NCI-H187 (cell line): ENCODE data around the gene HOMER1.
"Not testable (repeated sequence)": the region's sequence is repeated elsewhere in the genome, so short reads cannot be mapped to it uniquely, and the experiment has no call there.

Experiments used
- DNase-seq, 2 experiments: peaks; one replicate each; lab custom pipeline; 2025; lab: John Stamatoyannopoulos, UW

Gene HOMER1

GRCh38 chr5:79416499-79416898, 97.4 kb downstream of the HOMER1 start:
- DNase-seq = no peak

- DNase-seq = no peak
These were observed 100.8 kb downstream of the HOMER1 start for GRCh38 chr5:79413112-79413511.

- DNase-seq = no peak
These were observed 105.9 kb downstream of the HOMER1 start for GRCh38 chr5:79408028-79408427.

GRCh38 chr5:79407591-79407990, 106.3 kb downstream of the HOMER1 start:
- no peak for DNase-seq

GRCh38 chr5:79401216-79401615, 112.7 kb downstream of the HOMER1 start:
- no peak for DNase-seq

- no peak for DNase-seq
These were observed 114.9 kb downstream of the HOMER1 start for GRCh38 chr5:79399046-79399445.

- DNase-seq = no peak
These were observed 116.9 kb downstream of the HOMER1 start for GRCh38 chr5:79397080-79397479.

- no peak for DNase-seq
These were observed 117.7 kb downstream of the HOMER1 start for GRCh38 chr5:79396265-79396664.

GRCh38 chr5:79395296-79395695, 118.6 kb downstream of the HOMER1 start:
- DNase-seq = no peak

- no peak for DNase-seq
These were observed 121.2 kb downstream of the HOMER1 start for GRCh38 chr5:79392776-79393175.

- DNase-seq = no peak
These were observed 127.3 kb downstream of the HOMER1 start for GRCh38 chr5:79386679-79387078.

GRCh38 chr5:79385126-79385525, 128.8 kb downstream of the HOMER1 start:
- DNase-seq = not testable (repeated sequence)

GRCh38 chr5:79378510-79379186, 135.3 kb downstream of the HOMER1 start:
- no peak for DNase-seq

- no peak for DNase-seq
These were observed 156.5 kb downstream of the HOMER1 start for GRCh38 chr5:79357398-79357797.

GRCh38 chr5:79349881-79350280, 164.1 kb downstream of the HOMER1 start:
- no peak for DNase-seq

- no peak for DNase-seq
These were observed 164.9 kb downstream of the HOMER1 start for GRCh38 chr5:79349047-79349446.

GRCh38 chr5:79346420-79346824, 167.5 kb downstream of the HOMER1 start:
- no peak for DNase-seq

GRCh38 chr5:79333852-79334557, 179.9 kb downstream of the HOMER1 start:
- DNase-seq = no peak

- DNase-seq = no peak
These were observed 183.9 kb downstream of the HOMER1 start for GRCh38 chr5:79330071-79330470.

- DNase-seq = no peak
These were observed 184.5 kb downstream of the HOMER1 start for GRCh38 chr5:79329453-79329852.
